C4-2B (cell line): ENCODE data around the gene ASAP2.

Source experiments
- H3K27ac ChIP-seq: fragments of 450-650 bp; 2 replicates; pipeline ENCODE4 v1.5.1; 2017
- ZFX ChIP-seq: fragments of 450-650 bp; IDR thresholded peaks from 2 replicates; pipeline ENCODE4 v1.6.1; 2017
- TF ChIP-seq, protein P1 (sequence below): fragments of 450-650 bp; conservative IDR thresholded peaks from 2 replicates; pipeline ENCODE4 v1.5.1; 2017; ENCODE audit warnings: mild to moderate bottlenecking

ASAP2 gene

DNA sequence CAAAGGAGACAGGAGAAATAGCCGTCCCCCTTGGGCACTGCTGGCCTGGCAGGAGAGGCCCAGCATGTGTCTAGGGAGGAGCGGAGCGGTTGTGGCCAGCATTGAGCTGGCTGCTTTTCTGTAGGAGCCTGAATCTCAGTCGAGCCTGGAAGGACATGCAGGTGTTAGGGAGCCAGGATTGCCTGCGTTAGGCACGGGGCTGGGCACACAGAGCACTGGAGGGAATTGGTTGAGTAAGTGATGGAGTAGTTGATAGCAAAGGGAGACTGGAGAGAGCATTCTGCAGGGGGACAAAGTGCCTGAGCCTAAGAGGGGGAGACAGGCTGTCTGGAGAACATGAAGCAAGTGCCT is 22.8 kb downstream of the ASAP2 start:
- TF ChIP-seq ZFX: no peak
- TF ChIP-seq, protein P1, sequence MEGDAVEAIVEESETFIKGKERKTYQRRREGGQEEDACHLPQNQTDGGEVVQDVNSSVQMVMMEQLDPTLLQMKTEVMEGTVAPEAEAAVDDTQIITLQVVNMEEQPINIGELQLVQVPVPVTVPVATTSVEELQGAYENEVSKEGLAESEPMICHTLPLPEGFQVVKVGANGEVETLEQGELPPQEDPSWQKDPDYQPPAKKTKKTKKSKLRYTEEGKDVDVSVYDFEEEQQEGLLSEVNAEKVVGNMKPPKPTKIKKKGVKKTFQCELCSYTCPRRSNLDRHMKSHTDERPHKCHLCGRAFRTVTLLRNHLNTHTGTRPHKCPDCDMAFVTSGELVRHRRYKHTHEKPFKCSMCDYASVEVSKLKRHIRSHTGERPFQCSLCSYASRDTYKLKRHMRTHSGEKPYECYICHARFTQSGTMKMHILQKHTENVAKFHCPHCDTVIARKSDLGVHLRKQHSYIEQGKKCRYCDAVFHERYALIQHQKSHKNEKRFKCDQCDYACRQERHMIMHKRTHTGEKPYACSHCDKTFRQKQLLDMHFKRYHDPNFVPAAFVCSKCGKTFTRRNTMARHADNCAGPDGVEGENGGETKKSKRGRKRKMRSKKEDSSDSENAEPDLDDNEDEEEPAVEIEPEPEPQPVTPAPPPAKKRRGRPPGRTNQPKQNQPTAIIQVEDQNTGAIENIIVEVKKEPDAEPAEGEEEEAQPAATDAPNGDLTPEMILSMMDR: no peak
- no peak overlapping the region for H3K27ac ChIP-seq

DNA sequence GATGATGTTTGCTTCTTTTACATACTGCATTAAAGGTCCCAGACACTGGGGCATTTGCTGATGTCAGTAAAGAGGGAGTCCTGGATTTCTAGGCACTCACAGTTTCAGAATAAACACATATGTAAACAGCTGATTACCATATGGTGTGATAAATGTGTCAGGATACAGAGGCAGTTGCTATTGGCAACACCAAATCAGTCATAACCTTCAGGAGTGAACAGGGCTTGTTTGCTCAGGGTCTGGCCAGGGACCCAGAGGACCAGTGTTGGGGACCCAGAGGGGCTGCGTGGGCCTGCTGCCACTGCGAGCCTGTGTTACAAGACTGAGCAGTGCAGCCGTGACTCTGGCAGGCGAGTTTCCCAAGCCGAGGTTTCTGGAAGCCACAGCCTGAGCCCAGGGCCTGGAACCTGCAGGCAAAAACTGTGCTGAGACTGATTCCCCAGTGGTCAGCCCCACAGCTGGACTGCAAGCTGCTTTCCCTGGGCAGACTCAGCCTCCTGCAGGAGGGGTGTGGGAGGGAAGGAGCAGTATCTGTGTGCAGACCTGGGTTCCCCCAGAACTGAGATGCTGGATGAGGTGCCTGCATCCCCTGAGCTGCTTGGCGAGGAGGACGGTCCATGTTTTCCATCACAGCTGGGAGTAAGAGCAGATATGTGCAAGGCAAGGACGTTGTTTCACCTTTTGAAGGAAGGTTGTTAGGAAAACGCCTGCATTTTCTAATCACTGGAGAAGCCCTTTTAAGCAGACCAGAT is 23.6 kb downstream of the ASAP2 start:
- no peak overlapping the region for H3K27ac ChIP-seq
- TF ChIP-seq, protein P1: no peak
- TF ChIP-seq ZFX: no peak

DNA sequence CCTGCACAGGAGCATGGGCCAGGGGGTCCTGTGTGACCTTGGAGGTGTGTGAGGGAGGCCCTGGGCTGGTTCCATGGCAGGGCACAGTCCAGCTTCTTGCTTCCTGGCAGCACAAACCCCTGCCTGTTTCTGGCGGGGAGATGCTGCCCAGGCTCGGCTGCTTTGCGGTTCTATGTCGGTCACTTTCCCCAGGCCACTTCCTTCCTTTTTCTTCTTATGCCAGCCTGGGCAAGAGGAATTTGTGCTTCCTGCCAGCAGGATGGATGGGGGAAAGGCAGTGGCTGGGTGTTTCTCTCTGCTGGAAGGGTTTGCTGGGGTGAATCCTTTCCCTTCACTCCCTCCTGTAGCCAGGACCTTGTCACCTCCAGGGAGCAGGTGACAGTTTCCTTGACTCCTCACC is 24.3 kb downstream of the ASAP2 start:
- TF ChIP-seq ZFX: no peak
- TF ChIP-seq, protein P1: no peak
- no peak overlapping the region for H3K27ac ChIP-seq

DNA sequence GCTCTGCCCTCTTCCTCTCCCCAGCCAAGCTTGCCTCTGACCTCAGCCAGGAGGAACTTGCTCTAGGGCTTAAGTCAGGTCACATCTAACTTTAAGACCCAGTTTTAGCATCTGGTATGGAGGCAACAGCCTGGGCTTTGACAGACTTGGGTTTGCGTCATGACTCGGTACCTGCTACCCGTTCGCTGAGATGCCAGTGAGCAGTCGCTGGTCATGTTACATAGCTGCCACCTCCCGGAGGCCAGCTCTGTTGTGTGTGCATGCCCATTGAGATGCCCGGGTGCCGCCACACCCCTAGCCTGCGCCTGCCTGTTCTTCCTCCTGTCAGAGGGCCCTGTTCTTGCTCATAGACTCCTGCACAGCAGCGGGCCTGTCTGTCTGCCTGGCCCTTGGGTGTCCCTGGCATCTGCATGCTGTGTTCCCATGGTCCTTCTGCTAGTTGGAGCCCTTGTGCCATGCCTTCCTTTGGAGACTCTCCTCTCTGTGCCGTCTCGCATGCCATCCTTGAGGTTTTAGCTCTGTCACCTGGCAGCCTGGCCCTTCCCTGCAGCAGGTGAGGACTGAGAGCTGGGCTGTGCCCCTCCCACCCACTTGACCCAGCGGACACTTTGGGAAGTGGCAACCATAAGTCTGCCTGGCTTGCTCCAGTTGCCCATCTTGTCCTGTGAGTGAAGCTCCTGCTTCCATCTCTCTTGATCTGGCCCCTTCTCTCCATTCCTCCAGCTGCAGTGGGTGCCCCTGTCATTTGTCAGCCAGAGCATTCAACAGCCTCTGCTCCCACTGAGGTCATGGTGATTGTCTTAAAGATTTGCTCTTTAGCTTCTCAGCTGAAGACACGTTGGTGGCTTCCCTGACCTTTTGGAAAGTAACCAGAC is 24.9 kb downstream of the ASAP2 start:
- TF ChIP-seq ZFX: no peak
- TF ChIP-seq, protein P1: no peak
- H3K27ac ChIP-seq: no peak overlapping the region

DNA sequence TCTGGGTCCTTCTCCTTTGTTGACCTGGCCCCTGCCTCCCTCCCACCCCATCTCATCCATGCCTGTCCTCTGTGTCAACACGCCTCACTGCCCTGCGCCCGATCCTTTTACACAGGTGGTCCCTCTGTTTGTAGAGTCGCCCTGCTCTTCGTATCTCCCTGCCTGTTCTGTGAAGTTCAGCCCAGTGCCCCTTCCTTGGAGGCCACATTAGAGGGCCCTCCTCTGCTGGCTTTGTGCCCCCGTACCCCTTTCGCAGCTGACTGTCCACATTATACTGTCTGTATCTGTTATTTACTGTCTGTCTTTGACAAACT is 25.5 kb downstream of the ASAP2 start:
- H3K27ac ChIP-seq: no peak overlapping the region
- TF ChIP-seq, protein P1: no peak
- TF ChIP-seq ZFX: no peak

DNA sequence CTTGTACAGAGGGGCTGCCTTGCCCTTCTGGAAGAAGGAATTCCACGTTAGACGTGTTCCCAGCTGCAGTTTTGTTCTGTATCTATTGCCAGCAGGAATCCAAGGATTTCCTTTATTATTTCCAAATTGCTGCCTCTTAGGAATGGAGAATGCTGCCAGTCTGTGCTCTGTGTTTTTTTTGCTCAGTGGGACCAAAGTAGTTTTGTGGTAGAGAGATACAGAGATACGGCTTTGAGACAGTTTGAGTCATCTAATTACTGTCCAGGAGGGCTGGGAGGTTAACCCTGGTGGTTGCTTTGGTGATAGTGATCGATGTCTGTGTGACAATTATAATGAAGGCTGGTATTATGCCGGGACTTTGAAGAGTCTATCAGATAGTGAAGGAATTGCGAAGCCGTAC is 26.3 kb downstream of the ASAP2 start:
- H3K27ac ChIP-seq: no peak overlapping the region
- no peak for TF ChIP-seq ZFX
- TF ChIP-seq, protein P1: no peak

DNA sequence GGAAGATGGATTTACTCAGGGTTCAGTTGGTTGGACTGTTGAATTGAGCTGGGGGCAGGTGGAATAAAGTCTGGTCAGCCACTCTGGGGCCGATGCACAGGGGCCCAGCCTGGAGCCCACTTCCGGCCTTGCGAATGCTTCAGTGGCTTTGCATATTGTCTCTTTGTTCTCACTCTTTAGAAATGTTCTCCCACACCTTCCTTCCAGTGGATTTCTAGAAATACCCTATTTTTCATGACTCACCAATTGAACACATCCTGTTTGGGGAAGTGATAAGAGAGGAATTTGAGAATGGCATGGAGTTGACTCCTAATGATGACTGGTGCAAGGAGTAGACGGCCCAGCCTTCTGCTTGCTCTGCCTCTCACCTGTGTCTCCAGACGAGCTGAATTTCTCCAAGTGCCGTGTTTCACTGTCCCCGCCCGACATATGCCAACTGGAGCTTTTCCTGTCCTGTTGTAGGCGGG is 28.1 kb downstream of the ASAP2 start:
- no peak overlapping the region for H3K27ac ChIP-seq
- no peak for TF ChIP-seq ZFX
- TF ChIP-seq, protein P1: no peak
